HG02938 (cell line): ENCODE data around the gene PPP3CA.

Experiments
- ATAC-seq: cut with Tn5 transposase; IDR thresholded peaks from one replicate; pipeline ENCODE4 v1.9.1; 2021; ENCODE audit warnings: mild to moderate bottlenecking, moderate library complexity; ENCODE audit not compliant: unreplicated experiment

The PPP3CA gene

DNA sequence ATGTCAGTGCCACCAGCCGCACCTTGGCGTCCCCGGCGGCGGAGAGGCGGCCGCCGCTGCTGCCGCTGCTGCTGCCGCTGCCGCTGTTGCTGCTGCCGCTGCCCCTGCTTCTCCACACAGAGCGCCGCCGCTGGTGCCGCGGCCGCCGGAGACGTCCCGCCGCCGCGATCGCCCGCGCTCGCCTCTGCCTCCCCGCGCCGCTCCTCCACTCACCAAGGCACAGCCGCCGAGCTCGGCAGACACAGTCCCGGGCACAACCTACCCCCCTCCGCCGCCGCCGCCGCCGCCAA, at the start of gene PPP3CA:
Gene PPP3CA, minus strand, starts transcription at position 260 of the 290 bp plus-strand sequence.
- peak; percentile 24 for ATAC-seq

GRCh38 chr4:101393256-101393655, 45.9 kb upstream of the PPP3CA start:
- no peak for ATAC-seq

GRCh38 chr4:101370663-101371210, 23.4 kb upstream of the PPP3CA start:
- ATAC-seq: no peak

- ATAC-seq: no peak
Measured at GRCh38 chr4:101367201-101367600, 19.9 kb upstream of the PPP3CA start.

DNA sequence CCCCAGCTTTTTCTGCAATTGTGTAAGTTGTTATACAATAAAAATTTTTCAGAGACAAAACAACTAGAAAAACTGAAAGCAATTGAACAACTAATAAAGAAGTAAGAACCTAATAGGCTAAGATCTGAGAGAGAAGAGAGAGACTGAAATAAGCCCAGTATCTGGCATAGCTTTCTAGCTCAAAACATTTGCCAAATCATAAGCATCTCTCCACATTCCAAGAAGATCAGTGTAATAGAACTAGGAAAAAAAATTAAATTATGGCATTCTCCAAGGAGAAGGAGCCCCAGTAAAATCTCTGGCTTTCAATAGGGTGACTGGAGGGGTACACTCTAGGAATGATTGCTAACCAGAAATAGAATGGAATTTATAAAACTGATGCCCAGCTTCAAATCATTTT, 19.0 kb upstream of the PPP3CA start:
- ATAC-seq: no peak

GRCh38 chr4:101357751-101358150, 10.4 kb upstream of the PPP3CA start:
- no peak for ATAC-seq

- no peak for ATAC-seq
Measured at GRCh38 chr4:101356928-101357327, 9.6 kb upstream of the PPP3CA start.

DNA sequence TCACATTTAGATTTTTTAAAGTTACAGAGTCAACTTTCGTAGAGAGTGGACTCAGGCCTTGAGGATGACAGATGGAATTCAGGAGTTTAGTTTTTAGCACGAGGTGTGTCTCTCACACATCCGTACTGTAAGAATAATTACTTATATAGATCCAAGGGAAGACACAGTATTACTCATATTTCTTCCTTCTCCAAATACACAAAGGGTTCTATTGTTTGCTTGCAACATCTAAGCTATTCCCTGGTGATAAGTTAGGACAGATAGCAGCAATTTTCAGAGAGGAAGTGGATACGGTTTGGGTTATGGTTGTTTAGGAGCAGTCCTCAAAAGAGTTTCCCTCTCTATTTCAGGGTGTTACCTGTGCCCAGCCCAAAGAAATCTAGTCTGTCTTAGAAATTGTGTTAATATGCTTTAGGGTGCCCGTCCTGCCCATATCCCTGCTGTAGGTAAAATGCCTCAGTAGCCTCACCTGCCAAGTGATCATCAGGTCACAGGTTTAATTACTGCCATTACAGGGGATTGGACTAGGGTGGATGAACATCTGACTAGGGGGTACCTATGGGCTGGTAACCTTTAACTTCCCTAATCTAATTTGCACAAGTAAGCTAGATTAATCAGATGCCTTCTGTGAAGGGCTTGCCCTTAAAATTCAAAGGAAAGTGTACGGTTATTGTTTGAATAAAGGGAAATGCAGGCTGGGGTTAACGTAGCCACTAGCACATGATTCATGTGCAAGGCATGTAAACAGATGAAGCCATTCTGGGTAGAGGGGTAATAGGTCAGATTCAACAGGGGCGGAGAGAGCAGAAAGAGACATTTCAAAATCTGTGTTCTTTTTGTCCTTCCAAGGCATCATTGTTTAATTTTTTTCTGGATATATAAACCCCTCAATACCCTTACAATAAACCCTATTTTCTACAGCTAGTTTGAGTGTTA, 8.7 kb upstream of the PPP3CA start:
- no peak for ATAC-seq

DNA sequence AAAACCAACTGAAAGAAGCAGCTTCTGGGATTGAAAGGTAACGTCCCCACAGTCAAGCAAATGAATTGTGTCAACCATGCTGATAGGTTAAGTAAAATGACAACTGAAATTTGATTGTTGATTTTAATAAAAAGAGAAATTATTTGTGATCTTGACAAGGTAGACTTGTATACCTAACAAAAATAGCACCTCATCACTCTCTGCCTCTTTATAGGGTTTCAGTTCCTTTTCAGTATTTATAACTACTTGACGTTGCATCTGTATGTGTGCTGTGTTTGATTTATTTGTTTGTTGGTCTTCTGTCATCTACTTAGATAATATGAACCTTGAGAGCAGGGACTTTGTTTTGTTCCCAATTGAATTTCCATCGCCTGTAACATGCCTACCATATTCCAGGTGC, 7.9 kb upstream of the PPP3CA start:
- ATAC-seq: peak; percentile 99

GRCh38 chr4:101349801-101350064, 2.4 kb upstream of the PPP3CA start:
- ATAC-seq: no peak

- ATAC-seq: no peak
Measured at GRCh38 chr4:101348995-101349800, 1.9 kb upstream of the PPP3CA start.

DNA sequence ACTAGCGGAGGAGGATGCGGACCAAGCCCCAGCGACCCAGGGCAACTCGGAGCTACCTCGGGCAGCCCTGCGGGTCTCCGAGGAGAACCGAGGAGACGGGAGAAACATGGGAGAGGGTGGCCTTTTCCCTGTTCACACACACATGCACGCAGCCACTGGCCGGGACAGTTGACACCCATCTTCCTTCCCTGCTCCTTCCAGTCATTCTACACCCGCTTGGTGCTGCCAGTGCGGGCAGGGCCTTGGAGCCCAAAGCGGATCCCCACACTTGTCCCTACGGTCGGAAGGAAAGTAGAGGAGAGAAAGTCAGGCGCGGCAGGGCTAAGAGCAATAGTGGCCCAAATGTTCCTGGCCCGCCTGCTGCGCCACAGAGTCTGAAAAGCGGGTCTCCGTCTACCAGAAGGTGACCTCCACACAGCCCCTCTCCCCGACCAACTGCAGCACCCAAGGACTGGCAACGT, 1.1 kb upstream of the PPP3CA start:
- no peak for ATAC-seq

DNA sequence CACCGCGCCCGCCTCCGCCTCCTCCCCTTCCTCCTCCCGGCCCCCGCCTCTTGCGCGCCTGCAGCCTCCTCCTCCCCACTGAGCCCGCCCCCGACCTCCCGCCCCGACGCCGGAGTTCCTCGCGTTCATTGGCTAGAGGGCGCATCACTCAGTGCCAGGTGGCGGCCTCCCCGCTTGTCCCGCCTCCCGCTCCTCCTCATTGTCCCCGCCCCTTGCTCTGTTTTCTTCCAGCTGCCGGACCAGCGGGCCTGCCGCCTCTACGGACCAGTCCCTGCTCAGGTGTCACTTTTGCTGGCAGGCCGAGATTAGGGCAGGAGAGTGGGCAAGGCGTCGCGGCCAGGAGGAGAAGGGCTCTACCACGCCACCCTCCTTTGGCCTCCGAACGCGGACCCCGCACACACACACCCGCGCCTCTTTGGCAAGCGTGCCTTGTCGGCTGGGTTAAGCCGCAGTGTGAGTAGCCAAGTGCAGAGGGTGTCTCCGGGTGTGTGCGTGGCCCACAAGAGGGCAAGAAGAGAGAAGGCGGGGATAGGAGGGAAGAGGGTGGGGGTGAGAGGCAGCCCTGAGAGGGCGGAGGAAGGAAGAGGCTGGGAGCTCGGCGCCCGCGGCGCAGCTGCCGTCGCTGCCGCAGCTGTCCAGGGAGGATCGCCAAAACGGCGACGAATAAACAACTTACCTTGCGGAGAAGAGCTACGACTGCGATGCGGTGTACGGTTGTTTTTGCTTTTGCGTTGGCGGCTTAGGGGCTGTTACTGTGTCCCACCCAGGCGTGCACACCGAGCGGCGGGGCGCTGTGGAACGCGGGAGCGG, 436 bp upstream of the PPP3CA start:
- ATAC-seq: peak; percentile 70

DNA sequence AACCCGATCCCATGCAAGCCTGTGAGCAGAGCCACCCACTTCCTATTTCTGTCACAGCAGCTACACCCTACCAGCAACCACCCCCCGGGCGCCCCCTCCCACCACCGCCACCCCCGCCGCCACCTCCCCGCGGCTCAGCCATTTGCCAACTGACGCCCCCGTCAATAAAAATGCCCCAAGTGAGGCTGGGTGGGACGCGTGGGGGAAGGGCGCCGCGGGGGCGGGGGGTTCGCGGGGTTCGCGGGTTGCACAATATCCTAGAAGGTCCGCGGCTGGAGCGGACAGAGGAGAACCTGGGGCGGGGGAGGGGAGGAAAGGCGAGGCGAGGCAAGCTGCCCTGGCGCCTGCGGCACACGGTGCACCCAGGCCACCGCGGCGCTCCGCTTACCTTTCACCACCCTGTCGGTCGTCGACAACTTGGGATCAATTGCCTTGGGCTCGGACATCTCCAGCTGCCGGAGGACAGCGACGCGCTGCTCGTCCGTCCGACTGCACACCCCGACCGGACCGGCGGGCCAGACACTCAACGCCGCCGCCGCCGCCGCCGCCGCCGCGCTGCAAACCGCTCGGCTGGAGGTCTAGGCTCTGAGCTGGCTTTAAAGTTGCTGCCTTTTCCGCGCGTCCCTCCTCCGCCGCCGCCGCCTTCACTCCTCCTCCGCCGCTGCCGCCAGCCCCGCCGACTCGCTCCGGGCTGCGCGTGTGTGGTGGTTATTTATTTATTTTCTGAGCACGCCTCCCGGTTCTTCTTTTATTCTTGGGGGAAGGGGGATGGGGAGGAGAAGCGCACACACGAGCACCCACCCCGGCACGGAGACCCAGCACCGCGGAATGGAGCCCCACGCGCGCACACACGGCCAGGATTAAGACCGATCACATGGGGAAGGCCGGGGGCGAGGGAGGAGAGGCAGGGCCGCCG, 717 bp downstream of the PPP3CA start:
- ATAC-seq: peak; percentile 16

GRCh38 chr4:101345596-101346350, 1.6 kb downstream of the PPP3CA start:
- no peak for ATAC-seq

DNA sequence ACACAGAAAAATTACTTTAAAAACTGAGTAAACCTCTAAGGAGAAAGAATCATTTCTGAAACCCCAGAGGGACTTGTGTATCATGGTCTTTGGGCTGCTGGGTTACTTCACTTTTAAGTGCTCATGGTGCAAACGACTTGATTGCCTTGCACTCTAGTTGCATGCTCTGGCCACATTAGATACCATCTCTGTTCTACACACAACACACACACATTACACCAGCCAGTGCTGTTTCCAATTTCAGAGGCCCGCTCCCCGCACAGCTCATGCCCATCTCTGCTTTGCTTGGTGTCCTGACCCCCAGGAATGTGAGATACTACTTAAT, 2.1 kb downstream of the PPP3CA start:
- no peak for ATAC-seq

GRCh38 chr4:101339332-101339731, 8.0 kb downstream of the PPP3CA start:
- no peak for ATAC-seq

GRCh38 chr4:101337688-101338087, 9.6 kb downstream of the PPP3CA start:
- ATAC-seq: no peak

GRCh38 chr4:101334963-101335572, 12.3 kb downstream of the PPP3CA start:
- peak; percentile 81 for ATAC-seq
